GM13976 (cell line): ENCODE data around the gene LHFPL3.

Experiments used
- DNase-seq: peaks from one replicate; pipeline ENCODE4 v3.0.0; 2012; ENCODE audit warnings: low spot score
- in situ Hi-C: fragments of 300-500 bp; cut with MboI; formaldehyde crosslinking; loops from one replicate; pipeline ENCODE4 v1.12.0; 2022; ENCODE audit warnings: low sequenced_read_pairs, mixed read lengths, inconsistent platforms; ENCODE audit not compliant: unreplicated experiment
- TF ChIP-seq, protein P1 (sequence below): IDR thresholded peaks from 2 replicates; pipeline ENCODE4 v1.5.1; 2012; ENCODE audit warnings: borderline replicate concordance, mild to moderate bottlenecking; ENCODE audit not compliant: insufficient read depth; ENCODE audit errors: extremely low read depth, missing control alignments, control extremely low read depth

LHFPL3 gene

GRCh38 chr7:104656467-104656866, 328.1 kb downstream of the LHFPL3 start:
- TF ChIP-seq, protein P1, sequence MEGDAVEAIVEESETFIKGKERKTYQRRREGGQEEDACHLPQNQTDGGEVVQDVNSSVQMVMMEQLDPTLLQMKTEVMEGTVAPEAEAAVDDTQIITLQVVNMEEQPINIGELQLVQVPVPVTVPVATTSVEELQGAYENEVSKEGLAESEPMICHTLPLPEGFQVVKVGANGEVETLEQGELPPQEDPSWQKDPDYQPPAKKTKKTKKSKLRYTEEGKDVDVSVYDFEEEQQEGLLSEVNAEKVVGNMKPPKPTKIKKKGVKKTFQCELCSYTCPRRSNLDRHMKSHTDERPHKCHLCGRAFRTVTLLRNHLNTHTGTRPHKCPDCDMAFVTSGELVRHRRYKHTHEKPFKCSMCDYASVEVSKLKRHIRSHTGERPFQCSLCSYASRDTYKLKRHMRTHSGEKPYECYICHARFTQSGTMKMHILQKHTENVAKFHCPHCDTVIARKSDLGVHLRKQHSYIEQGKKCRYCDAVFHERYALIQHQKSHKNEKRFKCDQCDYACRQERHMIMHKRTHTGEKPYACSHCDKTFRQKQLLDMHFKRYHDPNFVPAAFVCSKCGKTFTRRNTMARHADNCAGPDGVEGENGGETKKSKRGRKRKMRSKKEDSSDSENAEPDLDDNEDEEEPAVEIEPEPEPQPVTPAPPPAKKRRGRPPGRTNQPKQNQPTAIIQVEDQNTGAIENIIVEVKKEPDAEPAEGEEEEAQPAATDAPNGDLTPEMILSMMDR, result no peak
- in situ Hi-C loops, result no loop called here
- no peak for DNase-seq

DNA sequence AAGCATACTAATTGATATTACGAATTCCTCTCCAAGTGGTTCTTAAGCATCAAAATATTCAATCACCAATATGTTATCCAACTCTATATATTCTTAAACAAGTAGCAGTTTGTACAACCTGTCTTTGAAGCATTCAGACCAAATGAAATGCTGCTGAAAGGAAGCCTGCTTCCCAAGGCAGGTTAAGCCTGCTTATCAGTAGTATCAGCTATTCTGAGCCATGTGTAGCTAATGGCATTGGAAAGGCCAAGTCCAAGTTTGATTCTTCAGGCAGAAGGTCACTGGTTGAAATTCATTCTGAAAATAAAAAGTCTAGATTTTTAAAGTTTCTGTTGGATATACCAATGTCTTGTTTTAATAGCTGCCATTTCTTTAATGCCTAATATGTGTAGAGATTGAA, 328.7 kb downstream of the LHFPL3 start:
- no peak for DNase-seq
- TF ChIP-seq, protein P1, result no peak
- in situ Hi-C loops, result no loop called here

GRCh38 chr7:104661575-104661974, 333.2 kb downstream of the LHFPL3 start:
- in situ Hi-C loops, result no loop called here
- TF ChIP-seq, protein P1, result no peak
- DNase-seq, result no peak

DNA sequence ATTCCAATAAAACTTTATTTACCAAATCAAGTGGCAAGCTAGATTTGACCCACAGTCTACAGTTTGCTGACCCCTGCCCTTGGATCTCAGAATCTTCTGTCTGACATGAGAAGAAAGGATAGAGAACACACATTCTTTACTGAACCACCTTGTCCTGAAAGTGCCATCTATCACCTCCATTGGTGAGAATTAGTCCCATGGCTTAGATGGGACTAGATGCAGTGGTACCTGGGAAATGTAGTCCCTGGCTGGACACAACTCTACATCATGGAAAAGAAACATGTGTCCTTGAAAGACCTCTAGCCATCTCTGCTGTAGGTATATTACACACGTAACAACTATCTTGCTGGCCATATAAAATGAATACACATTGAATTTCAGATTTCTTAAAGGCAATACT, 336.2 kb downstream of the LHFPL3 start:
- in situ Hi-C loops, result no loop called here
- TF ChIP-seq, protein P1, result no peak
- DNase-seq, result no peak

DNA sequence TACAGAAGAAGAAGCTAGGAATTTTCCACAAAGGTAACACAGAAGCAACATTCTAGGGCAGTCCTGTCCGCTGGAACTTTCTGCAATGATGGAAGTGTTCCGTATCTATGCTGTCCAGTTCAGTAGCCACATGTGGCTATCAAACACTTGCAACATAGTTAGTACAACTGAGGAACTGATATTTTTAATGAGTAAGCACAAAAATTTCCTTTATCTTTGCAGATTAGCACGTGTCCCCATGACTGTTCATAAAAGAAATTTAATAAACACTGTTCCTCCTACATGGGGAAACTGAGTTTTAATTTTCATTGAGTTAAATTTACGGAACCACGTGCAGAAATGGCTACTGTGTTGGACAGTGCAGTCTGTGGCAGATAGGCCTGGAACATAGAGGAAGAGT, 349.2 kb downstream of the LHFPL3 start:
- in situ Hi-C loops, result no loop called here
- TF ChIP-seq, protein P1, result no peak
- no peak for DNase-seq

DNA sequence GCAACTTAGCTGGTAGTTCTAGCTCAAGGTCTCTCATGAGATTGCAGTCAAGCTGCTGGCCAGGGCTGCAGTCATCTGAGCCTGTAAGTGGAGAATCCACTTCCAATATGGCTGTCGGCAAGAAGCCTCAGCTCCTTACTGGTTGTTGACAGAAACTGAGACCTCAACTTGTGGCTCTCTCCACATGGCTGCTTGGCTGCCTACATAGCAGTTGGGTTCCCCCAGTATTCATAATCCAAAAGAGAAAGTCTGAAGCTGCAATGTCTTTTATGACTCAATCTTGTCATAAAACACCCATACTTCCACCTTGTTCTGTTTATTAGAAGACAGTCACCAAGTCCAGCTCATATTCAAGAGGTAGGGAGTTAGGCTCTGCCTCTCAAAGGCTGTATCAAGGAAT, 350.7 kb downstream of the LHFPL3 start:
- in situ Hi-C loops, result no loop called here
- no peak for DNase-seq
- TF ChIP-seq, protein P1, result no peak

DNA sequence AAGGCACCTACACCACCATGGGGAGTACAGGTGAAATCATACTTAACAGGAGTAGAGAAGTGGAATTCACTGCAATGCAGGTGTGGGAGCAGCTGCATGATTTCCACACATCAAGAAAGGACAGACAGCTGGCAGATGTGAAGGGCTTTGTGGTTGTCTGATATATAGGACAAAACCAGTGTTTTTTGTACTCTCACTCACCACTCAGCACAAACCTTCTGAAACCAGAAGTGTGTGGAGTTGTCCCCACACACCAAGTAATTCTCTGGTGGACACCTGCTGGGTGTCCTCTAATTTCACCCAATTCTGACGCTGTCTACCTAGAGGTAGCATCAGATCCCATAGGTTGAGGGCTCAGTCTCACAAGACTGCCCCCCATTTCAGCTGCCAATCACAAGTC, 357.9 kb downstream of the LHFPL3 start:
- TF ChIP-seq, protein P1, result no peak
- DNase-seq, result no peak
- in situ Hi-C loops, result no loop called here
